SU-DHL-6 (cell line): ENCODE results near the gene RGS6.

ENCODE experiments used
- H2AFZ ChIP-seq: fragments of 200-600 bp; sonication (generic); 2 replicates; pipeline ENCODE4 v1.6.1; 2014; ENCODE audit warnings: low read depth, mild to moderate bottlenecking, moderate library complexity, mixed read lengths, antibody characterized with exemption, low read length; ENCODE audit not compliant: severe bottlenecking
- H3F3A ChIP-seq: fragments of 200-600 bp; shearing (Covaris generic); 2 replicates; pipeline ENCODE4 v1.6.0; 2016; ENCODE audit warnings: antibody characterized with exemption, mild to moderate bottlenecking; ENCODE audit not compliant: insufficient read depth
- H3K27ac ChIP-seq: fragments of 200-600 bp; sonication (generic); 2 replicates; pipeline ENCODE4 v1.5.1; 2016; ENCODE audit warnings: low read depth, mild to moderate bottlenecking, low read length, moderate library complexity, mixed read lengths
- H3K27me3 ChIP-seq: fragments of 200-600 bp; sonication (generic), shearing (Covaris generic); 2 replicates; pipeline ENCODE4 v1.6.0; 2014; ENCODE audit warnings: mild to moderate bottlenecking, low read length
- H3K36me3 ChIP-seq: fragments of 200-600 bp; sonication (generic); 2 replicates; pipeline ENCODE4 v1.6.1; 2014; ENCODE audit warnings: mild to moderate bottlenecking, low read length, mixed read lengths
- H3K4me2 ChIP-seq: fragments of 300-600, 200-600 bp; shearing (Covaris generic), sonication (generic); 2 replicates; pipeline ENCODE4 v1.6.0; 2014; ENCODE audit warnings: low read length, low read depth, mild to moderate bottlenecking; ENCODE audit not compliant: poor library complexity, severe bottlenecking
- H3K4me3 ChIP-seq: fragments of 200-600 bp; sonication (generic); 2 replicates; pipeline ENCODE4 v1.5.1; 2014; ENCODE audit warnings: antibody characterized with exemption, low read length, mild to moderate bottlenecking, mixed read lengths; ENCODE audit not compliant: insufficient read depth, poor library complexity, severe bottlenecking
- H3K79me2 ChIP-seq: fragments of 200-600 bp; sonication (generic); 2 replicates; pipeline ENCODE4 v1.6.1; 2014; ENCODE audit warnings: mild to moderate bottlenecking, low read length, moderate library complexity; ENCODE audit not compliant: insufficient read depth
- H3K9ac ChIP-seq: fragments of 200-600 bp; sonication (generic); 2 replicates; pipeline ENCODE4 v1.7.0; 2014; ENCODE audit warnings: mild to moderate bottlenecking, low read length
- H3K9me2 ChIP-seq: fragments of 200-600 bp; sonication (generic); replicated peaks from 2 replicates; pipeline ENCODE4 v1.6.1; 2014; ENCODE audit warnings: low read length; ENCODE audit not compliant: insufficient read depth
- H3K9me3 ChIP-seq: fragments of 200-600 bp; sonication (generic); 2 replicates; pipeline ENCODE4 v1.6.1; 2014; ENCODE audit warnings: low read length, mixed read lengths; ENCODE audit not compliant: insufficient read depth
- H4K20me1 ChIP-seq: fragments of 200-600 bp; sonication (generic); 2 replicates; pipeline ENCODE4 v1.6.1; 2014; ENCODE audit warnings: low read depth, mild to moderate bottlenecking, antibody characterized with exemption, low read length, moderate library complexity, mixed read lengths
- CTCF ChIP-seq: fragments of 200-600 bp; sonication (generic); IDR thresholded peaks from one replicate; pipeline ENCODE4 v1.5.1; 2017; ENCODE audit warnings: antibody characterized with exemption, mild to moderate bottlenecking, low read length, moderate library complexity; ENCODE audit not compliant: insufficient read depth, poor library complexity, severe bottlenecking
- EZH2phosphoT487 ChIP-seq: fragments of 200-600 bp; sonication (generic), shearing (Covaris generic); conservative IDR thresholded peaks from 2 replicates; pipeline ENCODE4 v1.6.1; 2018; ENCODE audit warnings: mild to moderate bottlenecking, antibody characterized with exemption, low read length, moderate library complexity, mixed read lengths

Gene RGS6

GRCh38 chr14:72503696-72504368 lies 571.6 kb downstream of the RGS6 start:
- H3K9ac ChIP-seq = no peak overlapping the region
- H3K36me3 ChIP-seq = no peaks in the 10 kb centered on the region
- H3K9me3 ChIP-seq = no peaks in the 10 kb centered on the region
- H3K4me2 ChIP-seq = no peak overlapping the region
- H2AFZ ChIP-seq = no peak overlapping the region
- no peaks in the 10 kb centered on the region for H3K9me2 ChIP-seq
- no peak for TF ChIP-seq EZH2phosphoT487
- TF ChIP-seq CTCF = no peak
- H3K27me3 ChIP-seq = no peaks in the 10 kb centered on the region
- no peaks in the 10 kb centered on the region for H4K20me1 ChIP-seq
- no peak overlapping the region for H3K27ac ChIP-seq
- no peaks in the 10 kb centered on the region for H3F3A ChIP-seq
- H3K4me3 ChIP-seq = no peak overlapping the region
- no peaks in the 10 kb centered on the region for H3K79me2 ChIP-seq

- H3K36me3 ChIP-seq = no peaks in the 10 kb centered on the region
- no peaks in the 10 kb centered on the region for H3K9me3 ChIP-seq
- H3K9me2 ChIP-seq = no peaks in the 10 kb centered on the region
- H3K27ac ChIP-seq = no peak overlapping the region
- H3F3A ChIP-seq = no peaks in the 10 kb centered on the region
- no peaks in the 10 kb centered on the region for H3K79me2 ChIP-seq
- TF ChIP-seq CTCF (no peak), EZH2phosphoT487 (no peak)
- no peaks in the 10 kb centered on the region for H3K27me3 ChIP-seq
- no peak overlapping the region for H3K9ac ChIP-seq
- no peak overlapping the region for H2AFZ ChIP-seq
- H3K4me3 ChIP-seq = no peak overlapping the region
- H3K4me2 ChIP-seq = no peak overlapping the region
- H4K20me1 ChIP-seq = no peaks in the 10 kb centered on the region
These were observed 578.3 kb downstream of the RGS6 start for GRCh38 chr14:72510566-72510965.

- no peaks in the 10 kb centered on the region for H3K9me3 ChIP-seq
- H3K36me3 ChIP-seq = no peaks in the 10 kb centered on the region
- no peaks in the 10 kb centered on the region for H4K20me1 ChIP-seq
- peaks cover 3% of the 10 kb centered on the region; the same call in 1 of the 2 replicates for H3F3A ChIP-seq
- no peak overlapping the region for H2AFZ ChIP-seq
- no peak overlapping the region for H3K27ac ChIP-seq
- H3K9ac ChIP-seq = no peak overlapping the region
- TF ChIP-seq EZH2phosphoT487 (no peak), CTCF (no peak)
- H3K27me3 ChIP-seq = no peaks in the 10 kb centered on the region
- no peaks in the 10 kb centered on the region for H3K9me2 ChIP-seq
- no peak overlapping the region for H3K4me2 ChIP-seq
- H3K79me2 ChIP-seq = no peaks in the 10 kb centered on the region
- H3K4me3 ChIP-seq = no peak overlapping the region
These were observed 580.1 kb downstream of the RGS6 start for GRCh38 chr14:72512281-72512680.
